Activated effector memory CD4-positive, alpha-beta T cell treated with anti-CD3 and anti-CD28 coated beads, Interleukin-2, amount 50 U/mL, for 16 hours (primary cell): ENCODE measurements around the gene FEM1B.

Experiments
- DNase-seq: peaks from one replicate; pipeline ENCODE4 v3.0.0-alpha.2; 2020

The FEM1B gene

GRCh38 chr15:68326711-68327354 lies 49.3 kb downstream of the FEM1B start:
- no peak for DNase-seq

- DNase-seq: no peak
Measured at GRCh38 chr15:68328443-68328842, 50.9 kb downstream of the FEM1B start.

DNA sequence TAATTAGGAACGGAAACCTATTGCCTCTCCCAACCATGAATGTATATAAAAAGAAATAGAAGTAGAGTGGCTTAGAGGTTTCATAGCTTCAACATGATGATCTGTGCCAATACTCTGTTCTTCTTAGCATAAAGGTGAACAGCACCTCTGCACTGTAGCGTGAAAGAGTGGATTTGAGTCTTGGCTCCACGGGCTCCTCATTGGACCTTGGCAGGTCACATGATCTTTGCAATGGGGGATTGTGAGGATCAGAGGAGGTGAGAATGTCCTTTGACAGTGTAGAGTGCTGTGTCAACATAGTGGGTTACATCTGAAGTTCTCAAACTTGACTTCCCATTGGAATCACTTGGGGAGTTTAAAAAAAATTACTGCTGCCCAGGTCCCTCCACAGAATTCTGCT lies 51.4 kb downstream of the FEM1B start:
- DNase-seq: no peak

GRCh38 chr15:68330416-68330815 lies 52.9 kb downstream of the FEM1B start:
- no peak for DNase-seq

DNA sequence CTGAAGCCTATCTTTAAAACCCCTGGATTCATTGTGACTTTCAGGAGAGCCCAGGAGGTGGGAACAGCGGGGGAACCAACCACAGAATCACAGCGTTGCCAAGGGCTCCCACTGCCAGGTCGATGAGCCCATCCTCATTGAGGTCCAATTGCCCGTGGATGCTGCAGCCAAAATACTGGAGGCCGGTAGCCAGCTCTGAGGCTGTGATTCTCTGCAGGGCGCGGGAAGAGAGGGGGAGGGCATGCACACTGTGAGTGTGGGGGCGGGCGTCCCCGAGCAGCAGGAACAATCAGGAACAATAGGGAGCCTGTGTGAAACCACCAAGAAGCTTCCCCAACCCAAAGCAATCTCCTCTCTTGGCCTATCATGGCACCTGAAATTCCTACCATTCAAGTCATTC lies 53.4 kb downstream of the FEM1B start:
- no peak for DNase-seq

- DNase-seq: no peak
Measured at GRCh38 chr15:68332266-68332665, 54.7 kb downstream of the FEM1B start.

- no peak for DNase-seq
Measured at GRCh38 chr15:68333775-68334470, 56.4 kb downstream of the FEM1B start.

- DNase-seq: no peak
Measured at GRCh38 chr15:68334661-68335124, 57.1 kb downstream of the FEM1B start.

DNA sequence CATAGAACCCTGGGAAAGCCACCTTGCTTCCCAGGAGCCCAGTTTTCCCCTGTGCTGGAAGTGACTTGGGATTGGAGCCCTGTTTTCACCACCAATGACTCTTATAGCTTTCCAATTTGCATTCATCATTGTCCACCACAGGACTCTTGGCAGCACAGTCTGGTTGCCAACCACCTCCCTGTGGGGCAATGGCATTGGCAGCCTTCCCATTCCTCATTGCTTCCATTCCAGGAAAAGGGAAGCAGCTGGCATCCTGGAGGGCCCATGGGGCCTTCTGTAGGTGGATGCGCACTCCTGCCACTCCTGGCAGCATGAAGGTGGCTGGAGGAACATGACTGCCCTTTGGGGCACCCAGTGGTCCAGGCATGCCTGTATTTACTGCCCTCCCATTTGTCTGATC lies 57.7 kb downstream of the FEM1B start:
- no peak for DNase-seq

GRCh38 chr15:68335655-68336054 lies 58.1 kb downstream of the FEM1B start:
- DNase-seq: no peak

DNA sequence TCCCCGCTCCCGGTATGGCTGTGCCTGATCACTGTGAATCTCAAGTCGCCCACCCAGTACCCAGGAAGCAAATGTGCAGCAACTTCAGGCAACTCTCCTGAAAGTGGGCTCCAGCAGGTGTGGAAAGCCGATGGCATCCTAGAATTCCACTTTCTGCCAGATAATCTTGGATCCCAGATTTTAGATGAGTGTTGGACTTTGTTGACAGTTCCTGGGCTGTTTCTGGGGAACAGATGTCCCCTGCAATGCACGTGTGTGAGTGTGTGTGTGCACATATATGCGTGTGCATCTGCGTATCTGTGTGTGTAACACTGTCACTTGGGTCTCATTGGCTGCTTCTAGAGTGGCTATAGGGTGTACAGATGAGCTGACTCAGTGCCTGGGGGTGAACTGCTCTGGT lies 59.0 kb downstream of the FEM1B start:
- no peak for DNase-seq

DNA sequence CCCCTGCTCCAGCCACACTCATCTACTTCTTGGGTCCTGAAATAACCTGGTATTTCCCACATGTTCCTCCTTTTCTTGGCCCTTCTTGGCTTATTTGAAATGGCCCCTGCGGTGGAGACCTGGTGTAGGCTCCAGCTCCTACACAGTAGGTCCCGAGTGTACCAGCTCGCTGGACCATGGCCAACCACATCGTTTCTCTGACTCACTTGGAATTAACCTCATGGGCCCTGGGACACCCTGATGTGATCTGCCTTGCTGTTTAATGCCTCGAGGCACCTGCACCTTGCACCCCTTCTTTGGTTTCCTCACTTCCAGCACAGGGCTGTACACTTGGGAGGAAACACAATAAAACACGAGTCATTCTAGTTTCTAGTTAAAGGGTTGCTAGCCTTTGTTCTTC lies 60.3 kb downstream of the FEM1B start:
- DNase-seq: no peak

GRCh38 chr15:68339481-68339880 lies 61.9 kb downstream of the FEM1B start:
- DNase-seq: no peak

DNA sequence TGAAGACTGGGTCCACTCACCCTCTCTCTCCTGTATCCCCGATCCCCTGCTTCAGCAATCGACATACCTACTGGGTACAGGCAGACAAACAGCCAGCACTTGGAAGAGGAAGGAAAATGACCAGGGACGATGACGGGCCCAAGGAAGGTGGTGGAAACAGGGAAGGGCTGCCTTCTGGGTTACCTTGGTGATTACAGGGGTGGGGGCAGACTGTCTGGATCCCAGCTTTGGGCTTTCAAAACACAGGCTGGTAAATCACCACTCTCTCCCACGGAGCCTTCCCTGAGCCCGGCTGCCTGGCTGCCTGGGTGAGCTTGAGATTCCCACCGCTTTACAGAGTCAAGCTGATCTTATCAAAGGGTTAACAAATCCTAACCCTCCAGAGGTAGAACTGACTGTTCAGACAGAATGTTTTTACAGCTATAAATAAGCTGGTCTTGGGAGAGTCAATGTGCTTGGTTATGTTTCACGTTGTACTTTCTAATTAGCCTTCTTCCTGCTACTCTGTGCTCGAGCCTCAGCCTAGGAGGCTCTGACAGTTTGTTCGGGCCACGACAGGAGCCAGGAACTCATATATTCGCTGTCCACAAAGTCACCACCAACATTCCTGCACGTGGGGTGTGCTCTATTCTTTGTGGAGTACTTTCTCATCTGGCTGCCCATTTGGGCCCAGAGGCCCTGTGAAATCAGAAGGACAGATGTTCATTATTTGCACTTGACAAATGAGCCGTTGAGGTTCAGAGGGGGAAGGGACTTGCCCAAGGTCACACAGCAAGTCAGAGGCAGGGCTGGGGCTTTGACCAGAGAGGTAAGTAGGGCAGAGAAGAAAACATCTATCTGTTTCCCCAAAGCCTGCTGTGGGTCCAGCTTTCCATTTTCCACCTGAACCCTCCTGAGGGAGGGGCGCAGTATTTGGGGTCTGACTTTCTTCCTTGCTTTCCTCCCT lies 63.5 kb downstream of the FEM1B start:
- DNase-seq: no peak

DNA sequence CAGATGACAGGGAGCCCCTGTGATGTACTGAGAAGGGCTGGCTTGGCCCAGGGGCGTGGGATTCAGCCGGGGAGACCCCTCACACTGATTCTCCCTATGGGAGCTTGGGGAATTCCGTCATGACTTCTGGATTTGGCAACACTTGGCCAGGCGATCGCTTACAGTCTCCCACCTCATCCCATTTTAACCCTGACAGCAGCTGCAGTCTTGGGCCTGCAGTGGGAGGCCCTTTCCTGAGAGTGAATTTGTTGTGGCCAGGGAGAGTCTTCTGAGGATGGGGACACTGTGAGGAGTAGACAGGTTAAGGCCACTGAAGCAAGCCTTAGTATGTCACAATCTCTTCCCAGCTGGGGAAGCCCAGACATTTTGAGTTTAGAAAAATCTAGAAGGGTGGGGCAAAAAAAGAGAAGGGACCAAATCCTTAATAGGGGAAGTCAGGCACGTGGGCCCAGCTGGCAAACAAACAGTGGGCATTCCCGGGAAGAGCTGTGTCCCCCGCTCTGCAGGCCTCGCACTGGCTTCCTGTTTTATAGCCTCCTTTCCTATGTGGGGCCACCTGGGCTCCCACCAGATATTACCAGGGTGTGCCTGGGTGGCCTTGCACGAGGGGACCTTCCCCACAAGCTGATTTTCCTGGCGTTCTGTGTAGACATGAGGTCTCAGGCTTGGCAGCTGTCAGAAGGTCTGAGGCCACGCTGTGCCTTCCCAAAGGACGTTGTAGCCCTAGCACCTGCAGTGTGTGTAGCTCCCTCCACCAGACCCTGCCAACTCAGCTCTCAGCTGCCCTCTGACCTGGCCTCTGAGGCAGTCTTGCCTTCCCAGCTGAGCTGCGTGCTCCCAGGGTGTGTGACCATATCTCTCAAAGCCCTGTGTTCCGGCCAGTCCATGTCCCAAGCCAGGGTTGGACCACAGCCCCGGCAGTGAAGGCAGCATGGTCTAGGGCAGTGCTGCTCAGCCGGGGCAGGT lies 64.5 kb downstream of the FEM1B start:
- no peak for DNase-seq

DNA sequence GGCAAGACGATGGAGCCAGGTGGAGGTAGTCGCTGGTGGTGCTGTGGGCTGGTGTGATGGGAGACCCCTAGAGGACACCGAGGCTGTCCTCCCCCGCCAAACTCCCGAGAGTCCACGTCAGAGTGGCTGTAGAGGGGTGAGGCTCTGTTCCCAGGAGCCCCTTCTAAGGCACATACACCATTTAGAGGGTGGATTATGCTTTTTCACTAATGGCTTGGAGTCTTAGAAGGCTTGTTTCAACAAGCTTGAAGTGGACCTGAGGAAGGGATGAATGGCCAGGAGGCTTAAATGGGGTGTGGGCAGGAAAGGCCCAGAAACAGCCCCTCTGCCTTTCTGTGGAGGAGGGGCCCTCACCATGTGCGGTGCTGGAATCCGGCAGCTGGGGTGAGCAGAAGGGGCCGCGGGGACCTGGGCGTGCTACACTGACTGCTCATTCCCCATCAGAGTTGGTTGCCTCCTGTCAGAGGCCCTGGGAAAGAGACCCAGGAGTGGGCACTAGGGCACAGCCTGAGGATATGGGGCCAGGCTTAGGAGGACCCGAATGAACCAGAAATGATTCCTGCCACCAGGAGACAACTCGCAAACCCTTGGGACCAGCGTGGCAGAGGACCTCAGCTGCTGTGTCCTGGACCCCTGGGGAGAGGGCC lies 66.2 kb downstream of the FEM1B start:
- DNase-seq: no peak

- no peak for DNase-seq
Measured at GRCh38 chr15:68344600-68344999, 67.1 kb downstream of the FEM1B start.
